ENCODE data around the gene FBLN5.

FBLN5 gene

GRCh38 chr14:91947475-91948184 is at the start of gene FBLN5:
Gene FBLN5 (minus strand): TSS chr14:91947694. CDS start chr14:91947229, 465 bp downstream.
- TF ChIP-seq JUND (IDR thresholded peaks at IDR 0.05; ENCODE audit: low read depth) = no peak
- in situ Hi-C loops (cut with HindIII; ENCODE audit: low pct_unique_long_range_greater_than_20kb, low sequenced_read_pairs) = no loop called here
- peak; percentile 55 to 70 for DNase-seq (ENCODE audit: low read depth in 1 of 2, low spot score in 1 of 2)

- peak; percentile 6 to 66 for DNase-seq (ENCODE audit: low read depth in 1 of 2, low spot score in 1 of 2)
- in situ Hi-C loops (cut with HindIII; ENCODE audit: low pct_unique_long_range_greater_than_20kb, low sequenced_read_pairs) = no loop called here
- no peak for TF ChIP-seq JUND (IDR thresholded peaks at IDR 0.05; ENCODE audit: low read depth)
These were observed 49.5 kb upstream of the FBLN5 start for GRCh38 chr14:91996948-91997371.

- in situ Hi-C loops (cut with HindIII; ENCODE audit: low pct_unique_long_range_greater_than_20kb, low sequenced_read_pairs) = no loop called here
- TF ChIP-seq JUND (IDR thresholded peaks at IDR 0.05; ENCODE audit: low read depth) = no peak
- no peak for DNase-seq (ENCODE audit: low read depth in 1 of 2, low spot score in 1 of 2)
These were observed 39.7 kb upstream of the FBLN5 start for GRCh38 chr14:91987192-91987591.

GRCh38 chr14:91985521-91986255 is 38.2 kb upstream of the FBLN5 start:
- no peak for DNase-seq (ENCODE audit: low read depth in 1 of 2, low spot score in 1 of 2)
- no peak for TF ChIP-seq JUND (IDR thresholded peaks at IDR 0.05; ENCODE audit: low read depth)
- in situ Hi-C loops (cut with HindIII; ENCODE audit: low pct_unique_long_range_greater_than_20kb, low sequenced_read_pairs) = no loop called here

- in situ Hi-C loops (cut with HindIII; ENCODE audit: low pct_unique_long_range_greater_than_20kb, low sequenced_read_pairs) = no loop called here
- no peak for TF ChIP-seq JUND (IDR thresholded peaks at IDR 0.05; ENCODE audit: low read depth)
- DNase-seq (ENCODE audit: low read depth in 1 of 2, low spot score in 1 of 2) = no peak
These were observed 37.5 kb upstream of the FBLN5 start for GRCh38 chr14:91985008-91985407.

- in situ Hi-C loops (cut with HindIII; ENCODE audit: low pct_unique_long_range_greater_than_20kb, low sequenced_read_pairs) = no loop called here
- DNase-seq (ENCODE audit: low read depth in 1 of 2, low spot score in 1 of 2) = no peak
- TF ChIP-seq JUND (IDR thresholded peaks at IDR 0.05; ENCODE audit: low read depth) = no peak
These were observed 36.1 kb upstream of the FBLN5 start for GRCh38 chr14:91983588-91983987.

- in situ Hi-C loops (cut with HindIII; ENCODE audit: low pct_unique_long_range_greater_than_20kb, low sequenced_read_pairs) = no loop called here
- no peak for DNase-seq (ENCODE audit: low read depth in 1 of 2, low spot score in 1 of 2)
- no peak for TF ChIP-seq JUND (IDR thresholded peaks at IDR 0.05; ENCODE audit: low read depth)
These were observed 32.7 kb upstream of the FBLN5 start for GRCh38 chr14:91980157-91980556.

- no peak for TF ChIP-seq JUND (IDR thresholded peaks at IDR 0.05; ENCODE audit: low read depth)
- in situ Hi-C loops (cut with HindIII; ENCODE audit: low pct_unique_long_range_greater_than_20kb, low sequenced_read_pairs) = no loop called here
These were observed 30.4 kb upstream of the FBLN5 start for GRCh38 chr14:91977884-91978283.

GRCh38 chr14:91975763-91976162 is 28.3 kb upstream of the FBLN5 start:
- in situ Hi-C loops (cut with HindIII; ENCODE audit: low pct_unique_long_range_greater_than_20kb, low sequenced_read_pairs) = no loop called here
- no peak for DNase-seq (ENCODE audit: low read depth in 1 of 2, low spot score in 1 of 2)

More at GRCh38 chr14:91977884-91978283, 30.4 kb upstream of the FBLN5 start:
- DNase-seq (ENCODE audit: low read depth in 1 of 2, low spot score in 1 of 2) = no peak

GRCh38 chr14:91971188-91971778 is 23.8 kb upstream of the FBLN5 start:
- no peak for TF ChIP-seq JUND (IDR thresholded peaks at IDR 0.05; ENCODE audit: low read depth)
- in situ Hi-C loops (cut with HindIII; ENCODE audit: low pct_unique_long_range_greater_than_20kb, low sequenced_read_pairs) = no loop called here
- DNase-seq (ENCODE audit: low read depth in 1 of 2, low spot score in 1 of 2) = no peak

More at GRCh38 chr14:91975763-91976162, 28.3 kb upstream of the FBLN5 start:
- no peak for TF ChIP-seq JUND (IDR thresholded peaks at IDR 0.05; ENCODE audit: low read depth)

GRCh38 chr14:91968280-91968679 is 20.8 kb upstream of the FBLN5 start:
- no peak for TF ChIP-seq JUND (IDR thresholded peaks at IDR 0.05; ENCODE audit: low read depth)
- in situ Hi-C loops (cut with HindIII; ENCODE audit: low pct_unique_long_range_greater_than_20kb, low sequenced_read_pairs) = no loop called here
- DNase-seq (ENCODE audit: low read depth in 1 of 2, low spot score in 1 of 2) = no peak

- DNase-seq (ENCODE audit: low read depth in 1 of 2, low spot score in 1 of 2) = no peak
- no peak for TF ChIP-seq JUND (IDR thresholded peaks at IDR 0.05; ENCODE audit: low read depth)
- in situ Hi-C loops (cut with HindIII; ENCODE audit: low pct_unique_long_range_greater_than_20kb, low sequenced_read_pairs) = no loop called here
These were observed 17.2 kb upstream of the FBLN5 start for GRCh38 chr14:91964724-91965123.

- in situ Hi-C loops (cut with HindIII; ENCODE audit: low pct_unique_long_range_greater_than_20kb, low sequenced_read_pairs) = no loop called here
- TF ChIP-seq JUND (IDR thresholded peaks at IDR 0.05; ENCODE audit: low read depth) = no peak
- DNase-seq (ENCODE audit: low read depth in 1 of 2, low spot score in 1 of 2) = no peak
These were observed 16.5 kb upstream of the FBLN5 start for GRCh38 chr14:91964011-91964410.

All from T47D (cell line).